ENCODE data around the gene UGT2A1.
"Not testable (repeated sequence)": the region's sequence is repeated elsewhere in the genome, so short reads cannot be mapped to it uniquely, and the experiment has no call there.

Gene UGT2A1

DNA sequence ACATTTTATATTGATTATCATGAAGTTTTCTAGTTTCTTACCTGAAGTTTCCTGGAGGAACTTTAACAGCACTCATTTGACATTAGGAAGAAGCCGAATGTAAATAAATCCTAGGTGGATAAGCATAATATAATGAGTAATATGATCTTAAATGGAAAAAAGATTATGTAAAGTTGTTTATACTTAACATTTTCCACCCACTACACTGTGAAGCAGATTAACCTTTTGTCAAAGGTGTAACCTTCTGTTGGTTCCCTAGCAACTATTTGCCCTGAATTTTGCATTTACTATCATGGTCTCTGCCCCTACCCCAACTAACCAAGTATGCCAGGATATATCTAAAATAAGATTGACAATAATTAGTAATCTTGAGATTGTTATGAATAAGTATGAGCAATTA is at the start of gene UGT2A1:
Gene UGT2A1, minus strand, starts transcription at position 101 of the 400 bp plus-strand sequence. CDS start 5,603 bp downstream, outside the sequence.
- no peak for DNase-seq

DNA sequence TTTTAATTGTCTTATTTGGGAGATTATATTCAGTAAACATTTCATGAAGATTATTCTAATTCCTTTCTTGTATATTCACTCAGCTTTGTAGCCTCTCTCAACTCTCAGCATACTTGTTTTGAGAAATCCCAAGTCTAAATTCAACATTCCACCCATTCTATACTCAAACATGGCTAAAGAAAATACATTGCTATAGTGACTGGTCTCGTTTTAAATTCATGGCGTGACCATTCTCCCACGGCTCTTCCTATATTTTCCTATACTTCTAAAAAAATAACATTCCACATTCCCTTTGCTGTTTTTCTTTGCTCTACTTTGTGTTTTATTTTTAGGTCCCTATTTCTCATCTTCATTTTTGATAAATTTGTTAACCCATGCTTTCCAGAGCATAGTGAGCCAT is 49.2 kb upstream of the UGT2A1 start:
- DNase-seq, result no peak

DNA sequence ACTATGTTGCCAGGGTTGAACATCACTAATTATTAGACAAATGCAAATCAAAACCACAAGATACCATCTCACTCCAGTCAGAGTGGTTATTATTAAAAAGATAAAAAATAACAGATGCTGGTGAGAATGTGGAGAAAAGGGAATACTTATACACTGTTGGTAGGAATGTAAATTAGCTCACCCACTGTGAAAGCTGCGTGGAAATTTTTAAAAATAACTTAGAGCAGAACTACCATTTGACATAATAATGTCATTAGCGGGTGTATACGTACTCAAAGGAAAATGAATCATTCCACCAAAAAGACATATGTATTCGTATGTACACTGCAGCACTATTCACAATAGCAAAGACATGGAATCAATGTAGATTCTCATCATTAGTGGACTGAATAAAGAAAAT is 48.6 kb upstream of the UGT2A1 start:
- no peak for DNase-seq

DNA sequence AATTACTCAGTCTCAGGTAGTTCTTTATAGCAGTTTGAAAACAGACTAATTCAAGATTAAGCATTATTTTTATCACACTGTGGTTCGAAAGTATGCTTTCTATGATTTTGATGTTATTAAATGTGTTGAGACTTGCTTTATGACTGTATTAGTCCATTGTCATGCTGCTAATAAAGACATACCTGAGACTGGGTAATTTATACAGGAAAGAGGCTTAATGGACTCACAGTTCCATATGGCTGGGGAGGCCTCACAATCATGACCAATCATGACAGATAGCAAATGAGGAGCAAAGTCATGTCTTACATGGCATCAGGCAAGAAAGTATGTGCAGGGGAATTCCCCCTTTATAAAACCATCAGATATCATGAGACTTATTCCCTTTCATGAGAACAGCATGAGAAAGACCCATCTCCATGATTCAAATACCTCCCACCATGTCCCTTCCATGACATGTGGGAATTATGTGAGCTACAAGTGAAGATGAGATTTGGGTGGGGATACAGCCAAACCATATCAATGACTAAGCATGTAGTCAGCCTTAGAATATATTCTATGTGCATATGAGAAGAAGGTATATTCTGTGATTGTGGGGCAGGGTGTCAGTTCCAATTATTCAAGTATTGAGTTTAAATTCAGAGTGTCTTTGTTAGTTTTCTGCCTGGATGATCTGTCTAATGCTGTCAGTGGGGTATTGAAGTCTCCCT is 44.6 kb upstream of the UGT2A1 start:
- no peak for DNase-seq

DNA sequence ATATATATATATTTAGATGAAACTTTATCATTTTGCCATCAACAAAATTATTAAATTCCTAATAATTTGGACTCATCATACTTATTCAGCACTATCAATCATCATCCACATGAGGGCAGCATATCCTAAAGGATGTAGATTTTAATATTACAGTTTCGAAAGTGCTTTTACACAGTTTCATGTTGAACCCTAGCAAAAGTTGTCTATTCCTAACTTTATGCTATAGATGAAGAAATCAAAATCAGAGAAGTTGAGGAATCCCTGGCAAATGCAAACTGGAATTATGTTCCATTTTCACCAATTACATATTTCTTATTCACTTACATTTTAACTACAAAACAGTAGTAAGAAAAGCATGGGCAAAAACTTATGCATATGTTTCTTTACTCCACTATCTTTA is 36.6 kb upstream of the UGT2A1 start:
- peak in 2 of 3 experiments; percentile 23 to 71 for DNase-seq

DNA sequence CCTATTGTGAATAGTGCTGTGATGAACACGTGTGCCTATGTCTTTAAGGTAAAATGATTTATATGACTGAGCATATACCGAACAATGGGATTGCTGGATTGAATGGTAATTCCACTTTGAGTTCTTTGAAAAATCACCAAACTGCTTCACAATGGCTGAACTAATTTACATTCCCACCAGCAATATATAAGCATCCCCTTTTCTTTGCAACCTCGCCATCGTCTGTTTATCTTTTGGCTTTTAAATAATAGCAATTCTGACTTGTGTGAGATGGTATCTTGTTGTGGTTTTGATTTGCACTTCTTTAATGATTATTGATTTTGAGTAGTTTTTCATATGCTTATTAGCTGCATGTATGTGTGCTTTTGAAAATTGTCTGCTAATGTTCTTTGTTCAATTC is 31.8 kb upstream of the UGT2A1 start:
- DNase-seq, result peak in 1 of 3 experiments; percentile 36

DNA sequence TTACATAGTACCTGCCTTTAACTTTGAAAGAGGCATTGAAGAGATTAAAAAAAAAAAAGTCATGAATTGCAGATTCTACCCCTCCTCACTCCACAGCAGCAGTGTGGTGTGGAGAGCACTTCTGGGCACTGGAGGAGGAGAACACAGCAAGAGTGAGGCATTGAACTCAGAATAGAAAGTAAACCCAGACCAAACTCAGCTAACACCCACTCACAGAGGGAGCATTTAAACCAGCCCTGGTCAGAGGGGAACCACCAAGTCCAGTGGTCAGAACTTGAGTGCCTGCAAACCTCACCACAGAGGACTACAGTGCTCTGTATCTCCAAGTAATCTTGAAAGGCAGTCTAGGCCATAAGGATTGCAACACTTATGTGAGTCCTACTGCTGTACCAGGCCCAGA is 15.6 kb upstream of the UGT2A1 start:
- no peak for DNase-seq

DNA sequence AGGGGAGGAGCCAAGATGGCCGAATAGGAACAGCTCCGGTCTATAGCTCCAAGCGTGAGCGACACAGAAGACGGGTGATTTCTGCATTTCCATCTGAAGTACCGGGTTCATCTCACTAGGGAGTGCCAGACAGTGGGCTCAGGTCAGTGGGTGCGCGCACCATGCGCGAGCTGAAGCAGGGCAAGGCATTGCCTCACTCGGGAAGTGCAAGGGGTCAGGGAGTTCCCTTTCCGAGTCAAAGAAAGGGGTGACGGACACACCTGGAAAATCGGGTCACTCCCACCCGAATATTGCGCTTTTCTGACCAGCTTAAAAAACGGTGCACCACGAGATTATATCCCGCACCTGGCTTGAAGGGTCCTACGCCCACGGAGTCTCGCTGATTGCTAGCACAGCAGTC is 11.0 kb upstream of the UGT2A1 start:
- DNase-seq, result not testable (repeated sequence)

DNA sequence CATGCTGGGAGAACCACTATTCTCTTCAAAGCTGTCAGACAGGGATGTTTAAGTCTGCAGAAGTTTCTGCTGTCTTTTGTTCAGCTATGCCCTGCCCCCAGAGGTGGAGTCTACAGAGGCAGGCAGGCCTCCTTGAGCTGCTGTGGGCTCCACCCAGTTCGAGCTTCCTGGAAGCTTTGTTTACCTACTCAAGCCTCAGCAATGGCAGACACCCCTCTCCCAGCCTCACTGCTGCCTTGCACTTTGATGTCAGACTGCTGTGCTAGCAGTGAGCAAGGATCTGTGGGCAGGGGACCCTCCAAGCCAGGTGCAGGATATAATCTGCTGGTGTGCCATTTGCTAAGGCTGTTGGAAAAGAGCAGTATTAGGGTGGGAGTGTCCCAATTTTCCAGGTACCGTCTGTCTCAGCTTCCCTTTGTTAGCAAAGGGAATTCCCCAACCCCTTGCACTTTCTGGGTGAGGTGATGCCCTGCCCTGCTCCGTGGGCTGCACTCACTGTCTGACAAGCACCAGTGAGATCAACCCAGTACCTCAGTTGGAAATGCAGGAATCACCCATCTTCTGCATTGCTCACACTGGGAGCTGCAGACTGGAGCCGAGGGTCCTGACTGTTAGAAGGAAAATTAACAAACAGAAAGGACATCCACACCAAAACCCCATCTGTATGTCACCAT is 8.2 kb upstream of the UGT2A1 start:
- not testable (repeated sequence) for DNase-seq

DNA sequence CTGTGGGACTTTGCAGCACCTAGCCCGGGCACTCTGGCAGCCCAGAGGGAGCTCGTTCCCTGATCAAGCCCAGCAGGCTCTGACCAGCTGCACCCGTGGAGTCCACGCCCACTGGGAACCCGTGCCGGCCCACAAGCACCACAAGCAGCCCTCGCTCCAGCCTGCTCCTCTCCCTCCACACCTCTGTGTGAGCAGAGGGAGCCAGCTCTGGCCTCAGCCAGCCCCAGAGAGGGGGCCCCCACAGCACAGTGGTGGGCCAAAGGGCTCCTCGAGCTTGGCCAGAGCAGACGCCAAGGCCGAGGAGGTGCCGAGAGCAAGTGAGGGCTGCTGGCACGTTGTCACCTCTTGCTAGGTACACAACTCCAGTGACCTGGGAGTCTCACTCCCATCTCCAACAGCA is 5.1 kb upstream of the UGT2A1 start:
- no peak for DNase-seq

DNA sequence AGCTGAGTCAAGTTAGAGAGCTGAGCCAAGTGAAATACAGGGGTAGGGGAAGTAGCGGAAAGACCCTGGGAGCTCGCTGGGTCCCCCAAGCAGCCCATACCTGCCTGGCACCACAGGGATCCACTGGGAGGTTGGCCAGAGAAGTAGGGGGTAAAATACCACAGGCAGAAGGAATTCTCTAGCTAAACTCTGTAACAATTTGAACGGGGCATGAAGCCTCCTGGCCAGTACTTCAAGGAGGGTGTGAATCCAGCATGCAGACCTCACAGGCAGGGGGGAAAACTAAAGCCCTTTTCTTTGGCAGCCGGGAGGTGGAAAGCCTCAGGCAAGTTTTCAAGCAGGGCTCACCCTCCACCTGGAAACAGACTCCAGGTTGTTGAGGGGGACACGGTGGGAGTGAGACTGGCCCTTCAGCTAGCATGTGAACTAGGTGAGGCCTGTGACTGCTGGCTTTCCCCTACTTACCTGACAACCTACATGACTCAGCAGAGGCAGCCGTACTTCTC is 3.7 kb upstream of the UGT2A1 start:
- DNase-seq, result no peak

DNA sequence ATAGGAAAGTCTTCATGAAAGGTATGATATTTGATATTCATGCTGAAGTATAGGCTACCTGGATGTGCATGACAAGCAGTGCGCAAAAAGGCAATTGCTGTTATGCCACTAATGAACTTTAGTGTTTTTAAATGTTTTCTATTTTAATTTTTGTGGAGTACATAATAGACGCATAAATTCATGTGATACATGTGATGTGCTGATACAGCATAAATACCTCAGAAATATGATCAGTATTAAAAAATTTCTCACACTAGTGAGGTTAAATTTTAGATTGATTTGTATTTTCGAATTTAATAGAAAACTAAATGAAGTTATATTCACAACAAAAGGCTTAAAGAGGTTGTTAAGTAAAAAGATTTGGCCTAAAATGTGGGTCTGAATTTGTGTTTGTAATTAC is 2.2 kb downstream of the UGT2A1 start:
- no peak for DNase-seq

DNA sequence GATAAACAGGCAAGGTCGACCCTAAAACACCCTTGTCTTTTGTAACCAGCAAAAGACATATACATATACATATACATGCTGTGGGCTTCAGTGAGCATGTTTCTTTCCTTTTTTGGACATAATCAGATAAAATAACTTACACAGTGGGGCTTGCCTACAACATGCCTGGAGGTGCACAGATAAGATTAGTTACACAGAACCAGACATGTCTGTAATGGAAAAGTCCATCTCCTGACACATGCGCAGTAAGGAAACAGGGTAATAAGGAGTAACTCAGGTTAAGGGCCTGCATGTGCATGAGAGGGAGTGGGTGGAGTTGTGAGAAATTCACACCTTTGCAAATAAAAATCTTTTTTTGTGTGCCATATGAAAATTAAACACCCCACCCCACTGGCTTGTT is 3.4 kb downstream of the UGT2A1 start:
- no peak for DNase-seq

DNA sequence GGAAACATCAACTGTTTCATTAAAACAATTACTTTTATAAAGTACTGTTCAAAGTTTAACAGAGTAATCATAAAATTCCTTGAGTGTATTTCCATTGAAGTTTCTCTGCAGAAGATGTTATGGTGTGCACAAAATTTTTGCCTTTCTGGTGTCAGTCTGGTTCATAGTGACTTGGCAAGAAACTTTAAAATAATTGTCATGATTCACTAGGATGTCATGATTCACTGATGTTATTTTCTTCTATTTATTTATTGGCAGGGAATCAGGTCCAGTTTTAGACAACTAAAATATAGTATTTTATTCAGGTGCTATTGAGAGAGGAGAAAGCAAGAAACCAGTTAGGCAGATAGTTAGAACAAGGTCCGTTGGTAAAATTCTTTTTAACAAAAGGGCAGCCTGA is 3.8 kb downstream of the UGT2A1 start:
- no peak for DNase-seq

DNA sequence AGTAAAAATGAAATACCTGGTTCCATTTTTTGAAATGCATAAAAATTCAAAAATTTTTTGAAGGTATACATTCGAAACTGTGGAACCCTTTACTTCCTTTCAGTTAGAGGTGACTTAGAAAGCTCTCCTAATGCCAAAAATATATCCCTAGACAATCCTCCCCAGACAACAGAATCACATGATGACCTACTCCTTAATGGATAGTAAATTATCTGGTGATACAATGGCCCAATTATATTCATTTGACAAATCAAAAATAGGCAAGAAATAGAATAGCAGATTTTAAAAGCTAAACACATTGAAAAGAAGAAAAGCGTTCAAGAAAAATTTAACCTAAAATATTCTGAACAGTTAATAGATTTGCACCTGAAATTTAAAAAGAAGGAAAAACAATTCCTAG is 10.1 kb downstream of the UGT2A1 start:
- no peak for DNase-seq

DNA sequence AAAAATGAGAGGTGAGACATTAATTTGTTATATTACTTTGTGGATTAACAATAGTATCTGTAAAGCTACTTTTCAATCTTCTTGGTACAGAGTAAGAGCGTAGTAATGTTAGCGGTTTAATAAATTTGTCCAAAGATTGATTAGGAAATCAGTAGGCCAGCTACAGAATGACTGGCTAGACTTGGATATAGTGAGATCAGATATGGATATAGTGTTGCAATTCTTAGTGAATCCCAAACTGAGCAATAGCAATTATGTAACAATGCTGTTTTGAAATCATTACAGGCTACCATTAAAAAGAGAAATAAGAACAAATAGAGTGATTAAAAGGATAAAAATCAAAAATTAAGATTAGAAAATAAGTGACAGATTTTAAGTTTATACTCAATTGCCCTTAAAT is 12.8 kb downstream of the UGT2A1 start:
- peak in 1 of 3 experiments; percentile 25 for DNase-seq

DNA sequence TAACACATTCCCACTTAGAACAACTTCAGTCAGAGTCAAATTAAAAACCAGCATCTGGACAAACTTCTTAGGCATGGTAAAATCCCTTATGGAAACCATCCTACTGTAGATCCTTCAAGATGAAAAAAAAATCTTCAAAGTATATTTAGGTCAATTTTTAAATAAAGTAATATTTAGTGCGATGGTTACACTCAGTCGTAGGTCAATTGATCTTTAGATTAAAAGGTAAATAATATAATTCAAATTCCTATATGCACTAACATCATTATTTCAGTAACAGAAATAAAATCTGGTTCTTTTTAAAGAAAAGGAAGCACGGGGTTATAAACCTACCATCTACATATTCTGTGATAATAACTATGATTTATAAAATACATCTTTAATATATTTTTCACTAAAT is 13.5 kb downstream of the UGT2A1 start, which contains the start of gene UGT2A2:
Gene UGT2A2, minus strand, starts transcription at position 101 of the 400 bp plus-strand sequence. Its CDS starts 2 bp downstream, at position 99.
- no peak for DNase-seq

DNA sequence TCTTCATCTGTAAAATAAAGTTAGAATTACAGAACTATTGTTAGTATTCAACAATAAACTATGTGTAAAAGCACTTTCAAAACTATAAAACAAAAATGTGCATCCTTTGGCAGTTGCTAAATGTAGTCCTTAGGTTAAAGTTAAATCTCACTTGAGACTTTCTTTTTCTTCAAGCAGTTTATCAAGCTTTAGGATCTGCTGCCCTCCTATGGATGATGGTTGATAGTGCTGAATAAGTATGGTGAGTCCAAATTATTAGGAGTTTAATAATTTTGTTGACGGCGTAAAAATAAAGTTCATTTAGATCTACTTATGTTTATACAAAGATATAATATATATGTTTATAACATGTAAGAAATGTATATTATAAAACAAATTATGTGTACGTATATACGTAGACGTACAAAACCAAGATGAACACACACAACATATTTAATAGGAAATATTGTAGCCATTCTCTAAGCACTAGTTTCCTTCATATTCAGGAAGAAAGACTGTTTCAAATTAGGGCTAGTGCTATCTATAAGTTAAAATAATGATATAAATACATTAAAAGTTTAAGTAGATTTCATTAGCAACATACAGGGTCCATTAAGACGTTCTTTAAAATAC is 35.9 kb downstream of the UGT2A1 start:
- DNase-seq, result peak in 2 of 3 experiments; percentile 37 to 80

DNA sequence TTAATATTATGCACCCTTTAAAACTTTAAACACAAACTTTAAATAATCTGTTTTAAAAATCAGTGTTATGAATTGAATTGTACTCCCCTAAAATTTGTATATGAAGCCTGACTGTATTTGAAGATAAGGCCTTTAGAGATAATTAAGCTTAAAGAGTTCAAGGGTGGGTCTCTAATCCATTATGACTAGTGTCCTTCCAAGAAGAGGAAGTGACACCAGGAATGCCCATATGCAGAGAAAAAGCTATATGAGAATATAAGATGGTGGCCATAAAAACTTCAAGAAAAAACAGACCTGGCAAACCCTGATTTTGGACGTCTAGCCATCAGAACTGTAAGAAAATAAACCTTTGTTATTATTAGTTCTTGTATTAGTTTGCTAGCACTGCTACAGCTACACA is 42.6 kb downstream of the UGT2A1 start:
- DNase-seq, result no peak

DNA sequence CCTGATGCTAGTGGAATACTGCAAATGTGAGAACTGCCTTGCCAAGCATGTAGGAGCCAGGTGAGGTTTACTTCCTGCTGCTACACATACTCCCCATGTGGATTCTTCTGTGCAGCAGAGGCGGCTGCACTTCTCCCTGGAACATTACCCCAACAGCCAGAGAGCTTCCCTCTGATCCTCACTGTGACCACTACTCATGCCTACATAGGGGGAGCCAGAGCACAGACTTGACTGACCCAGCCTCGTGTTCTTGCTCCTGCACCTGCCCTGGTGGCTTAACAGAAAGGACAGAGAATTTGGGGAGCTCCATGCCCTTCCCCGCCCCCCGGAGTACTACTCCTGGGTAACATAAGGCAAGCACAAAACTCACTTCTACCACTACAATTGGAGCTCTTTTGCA is 52.0 kb downstream of the UGT2A1 start:
- DNase-seq, result no peak

DNA sequence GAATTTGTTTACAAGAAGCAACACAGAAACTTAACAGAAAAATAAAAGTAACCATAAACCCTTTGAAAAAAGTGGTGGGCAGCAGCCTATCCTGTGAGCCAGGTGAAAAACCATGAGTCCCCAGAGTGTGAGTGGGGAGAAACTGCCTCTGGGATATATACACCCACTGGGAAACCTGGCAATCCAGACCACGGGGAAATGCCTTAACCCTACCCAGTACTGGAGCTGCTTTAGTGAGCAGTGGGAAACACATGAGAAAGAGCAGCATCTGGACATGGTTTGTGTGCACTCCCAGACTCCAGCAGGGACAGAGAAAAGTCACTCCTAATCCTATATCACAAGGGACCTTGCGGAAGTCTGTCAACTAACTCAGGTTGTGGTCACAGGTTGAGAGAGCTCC is 53.0 kb downstream of the UGT2A1 start:
- no peak for DNase-seq

DNA sequence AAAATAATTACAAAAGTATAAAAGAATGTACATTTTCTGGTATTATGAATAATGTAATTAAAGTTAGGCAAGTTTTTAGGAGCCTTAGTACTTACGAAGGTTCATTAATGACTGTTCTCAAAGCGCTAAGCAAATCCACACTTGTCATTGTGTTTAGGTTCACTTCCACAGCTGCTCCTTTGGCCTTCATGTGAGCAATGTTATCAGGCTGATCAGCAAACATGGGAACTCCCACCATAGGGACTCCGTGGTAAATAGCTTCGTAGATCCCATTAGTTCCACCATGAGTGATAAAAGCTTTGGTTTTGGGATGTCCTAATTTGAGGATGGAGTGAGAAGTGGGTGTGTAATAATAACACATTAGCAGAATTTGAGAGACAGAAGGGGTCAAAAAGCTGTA is 58.7 kb downstream of the UGT2A1 start:
- peak in 1 of 3 experiments; percentile 19 for DNase-seq

DNA sequence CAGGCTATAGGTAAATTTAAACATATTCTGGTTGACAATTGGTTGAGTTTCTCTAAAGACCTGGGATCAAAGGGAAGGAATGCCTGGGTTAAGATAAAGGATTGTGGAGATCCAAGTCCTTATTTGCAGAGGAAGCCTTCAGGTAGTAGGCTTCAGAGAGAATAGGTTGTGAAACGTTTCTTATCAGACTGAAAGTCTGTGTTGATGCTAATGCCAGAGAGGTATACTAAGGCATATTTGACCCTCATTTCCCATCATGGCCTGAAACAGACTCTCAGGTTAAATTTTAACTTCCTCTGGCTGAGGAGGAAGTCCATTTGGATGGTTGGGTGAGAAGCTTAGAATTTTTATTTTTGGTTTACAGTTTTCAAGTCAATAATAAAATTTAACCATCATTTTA is 61.7 kb downstream of the UGT2A1 start:
- DNase-seq, result no peak

DNA sequence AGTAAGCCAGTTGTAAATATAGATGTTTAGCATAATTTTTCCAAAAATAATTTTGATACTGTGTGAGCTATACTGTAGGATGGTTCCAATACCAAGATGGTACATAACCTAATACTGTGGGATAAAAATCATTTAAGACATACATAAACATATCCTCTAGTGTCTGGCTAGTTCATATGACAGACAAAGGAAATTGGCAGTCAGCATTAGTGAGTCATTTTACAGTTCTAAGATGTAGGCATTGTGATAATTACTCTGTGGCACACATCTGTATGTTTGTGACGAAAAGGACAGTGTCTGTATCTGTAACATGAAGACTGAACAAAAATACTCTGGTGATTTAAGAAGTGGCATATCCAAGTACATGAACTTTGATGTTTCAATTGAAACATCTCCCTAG is 63.2 kb downstream of the UGT2A1 start:
- DNase-seq, result no peak

Data from NCI-H1417 (cell line).